GM12878 (cell line): ENCODE measurements around the gene GABBR2. TPM values are rescaled to one million over a fixed set of nuclear protein-coding genes. Genes with fewer than 3 reads are reported as not detected.

ENCODE experiments used
- ATAC-seq: fragments of 200-7000 bp; cut with Tn5 transposase; 3 replicates; pipeline ENCODE4 v1.9.1; 2020; ENCODE audit warnings: mild to moderate bottlenecking, moderate library complexity
- BruUV-seq: library from RNA; stranded (reverse); fragments of 400-500 nt; replicated peaks from 2 replicates; lab custom pipeline; 2021; lab: Mats Ljungman, UMichigan
- CTCF ChIA-PET: fragments of 300-600 bp; sonication (Branson Sonifier 250); formaldehyde crosslinking; extraction: SDS; loops from one replicate; lab custom pipeline; 2021; ENCODE audit warnings: inconsistent platforms; lab: Yijun Ruan, JAX
- POLR2A ChIA-PET: fragments of 350-600 bp; formaldehyde crosslinking; extraction: SDS; loops from one replicate; lab custom pipeline; 2021; ENCODE audit warnings: inconsistent platforms; lab: Charles Lee
- RAD21 ChIA-PET: fragments of 300-600 bp; sonication (Branson Sonifier 250); formaldehyde crosslinking; loops from one replicate; lab custom pipeline; 2023; ENCODE audit warnings: antibody characterized with exemption; ENCODE audit not compliant: unreplicated experiment; lab: Charles Lee
- SMC1A ChIA-PET: fragments of 300-600 bp; sonication (Branson Sonifier 250); formaldehyde crosslinking; loops from one replicate; lab custom pipeline; 2023; ENCODE audit not compliant: unreplicated experiment, uncharacterized antibody; lab: Charles Lee
- DNase-seq: peaks from one replicate; pipeline ENCODE4 v3.0.0-alpha.2; 2011; ENCODE audit warnings: low read depth, low spot score
- FAIRE-seq: peaks from 3 replicates; lab custom pipeline; 2011; peaks lifted over from hg19 to GRCh38; lab: Jason Lieb, UNC
- H2AFZ ChIP-seq: 2 replicates; pipeline ENCODE4 v1.6.0; 2011; ENCODE audit warnings: low read depth, low read length, control low read depth; ENCODE audit not compliant: control insufficient read depth
- H3K27ac ChIP-seq: 2 replicates; pipeline ENCODE4 v1.5.1; 2011; ENCODE audit warnings: control low read depth; ENCODE audit not compliant: control insufficient read depth, insufficient read depth
- H3K27me3 ChIP-seq, 2 experiments: replicated peaks in 1 of 2; 2 replicates each; pipeline versions ENCODE4 v1.6.0 to v1.6.1; 2011; ENCODE audit warnings: low read length in 1 of 2; ENCODE audit not compliant: control insufficient read depth in 2 of 2, insufficient read depth in 2 of 2
- H3K36me3 ChIP-seq, 2 experiments: 2 replicates each; pipeline ENCODE4 v1.5.1; 2011; ENCODE audit warnings: low read length in 1 of 2; ENCODE audit not compliant: control insufficient read depth in 2 of 2, insufficient read depth in 2 of 2
- H3K4me1 ChIP-seq: 2 replicates; pipeline ENCODE4 v1.6.1; 2011; ENCODE audit warnings: mild to moderate bottlenecking, low read length, moderate library complexity, mixed read lengths; ENCODE audit not compliant: control insufficient read depth, insufficient read depth
- H3K4me2 ChIP-seq: 2 replicates; pipeline ENCODE4 v1.6.0; 2011; ENCODE audit warnings: control low read depth; ENCODE audit not compliant: control insufficient read depth, insufficient read depth
- H3K4me3 ChIP-seq: fragments of 200-600 bp; sonication (generic); 2 replicates; pipeline ENCODE4 v1.5.1; 2016
- H3K79me2 ChIP-seq: 2 replicates; pipeline ENCODE4 v1.6.0; 2011; ENCODE audit warnings: low read length; ENCODE audit not compliant: control insufficient read depth, insufficient read depth
- H3K9ac ChIP-seq: 2 replicates; pipeline ENCODE4 v1.8.0; 2011; ENCODE audit warnings: low read length, control low read depth, mixed read lengths; ENCODE audit not compliant: control insufficient read depth, insufficient read depth
- H3K9me3 ChIP-seq: replicated peaks from 3 replicates; pipeline ENCODE4 v1.5.1; 2011; ENCODE audit warnings: mild to moderate bottlenecking, low read length; ENCODE audit not compliant: control insufficient read depth, insufficient read depth
- H4K20me1 ChIP-seq: 2 replicates; pipeline ENCODE4 v1.6.0; 2011; ENCODE audit not compliant: control insufficient read depth, insufficient read depth
- MTA3 ChIP-seq: IDR thresholded peaks from 2 replicates; pipeline ENCODE4 v1.6.1; 2012; ENCODE audit warnings: low read length, inconsistent platforms, borderline replicate concordance
- SMAD1 ChIP-seq: fragments of 450-650 bp; IDR thresholded peaks from 2 replicates; pipeline ENCODE4 v1.6.1; 2018; ENCODE audit warnings: mild to moderate bottlenecking, low read depth; ENCODE audit not compliant: partially characterized antibody
- WGBS: methylation state at CpG from one replicate; pipeline ENCODE4 v1.1.6; 2016; ENCODE audit warnings: low lambda C conversion rate; ENCODE audit not compliant: insufficient replicate concordance, insufficient coverage; ENCODE audit errors: missing lambda C conversion rate; 5-methylcytosine and 5-hydroxymethylcytosine counted together
- in situ Hi-C: fragments of 300-500 bp; cut with MboI; formaldehyde crosslinking; loops from 9 replicates; pipeline ENCODE4 v1.14.3; 2018; ENCODE audit warnings: mixed read lengths
- intact Hi-C: fragments of 100-400 bp; cut with micrococcal nuclease; formaldehyde crosslinking; loops from one replicate; pipeline ENCODE4 v1.14.2; 2022; ENCODE audit not compliant: unreplicated experiment
- polyA plus RNA-seq, 11 experiments: library from polyadenylated mRNA; depleted of rRNA in 4 of 11; unstranded in 6 of 11; stranded (reverse) in 5 of 11; fragments of >200 nt; fragmentation: Nextera tagmentation in 4 of 11; fragmentation: Illumina TruSeq in 1 of 11; extraction: Ambion mirVana in 4 of 11; extraction: Trizol in 1 of 11; gene quantifications; 1 replicate in 1 of 11; 2 replicates in 10 of 11; pipeline versions ENCODE4 v1.2.1 to v1.2.3, GENCODE V29; 2011 to 2016; ENCODE audit warnings: inconsistent platforms in 2 of 11, missing spikeins in 2 of 11, low read depth in 1 of 11
- total RNA-seq, 4 experiments: library from RNA; depleted of rRNA in 3 of 4; stranded (reverse); fragments of >200 nt in 3 of 4; fragmentation: Illumina TruSeq in 1 of 4; extraction: Trizol in 1 of 4; gene quantifications; 2 replicates each; pipeline versions ENCODE4 v1.2.1 to v1.2.3, GENCODE V29; 2013 to 2021
- TF ChIP-seq, protein P1 (sequence below): fragments of 450-650 bp; IDR thresholded peaks from 2 replicates; pipeline ENCODE4 v1.6.1; 2017; ENCODE audit warnings: antibody characterized with exemption, mild to moderate bottlenecking, moderate library complexity
- TF ChIP-seq, protein P2 (sequence below): fragments of 450-650 bp; IDR thresholded peaks from 2 replicates; pipeline ENCODE4 v1.6.1; 2016; ENCODE audit warnings: mild to moderate bottlenecking

Gene GABBR2
- total and polyA plus RNA-seq, 10 of the 15 experiments (the other 5 are each of a cell fraction or from before 2014, with no cell fraction given) = 0.02 to 2.2 (median 0.06) TPM; not detected in 2

DNA sequence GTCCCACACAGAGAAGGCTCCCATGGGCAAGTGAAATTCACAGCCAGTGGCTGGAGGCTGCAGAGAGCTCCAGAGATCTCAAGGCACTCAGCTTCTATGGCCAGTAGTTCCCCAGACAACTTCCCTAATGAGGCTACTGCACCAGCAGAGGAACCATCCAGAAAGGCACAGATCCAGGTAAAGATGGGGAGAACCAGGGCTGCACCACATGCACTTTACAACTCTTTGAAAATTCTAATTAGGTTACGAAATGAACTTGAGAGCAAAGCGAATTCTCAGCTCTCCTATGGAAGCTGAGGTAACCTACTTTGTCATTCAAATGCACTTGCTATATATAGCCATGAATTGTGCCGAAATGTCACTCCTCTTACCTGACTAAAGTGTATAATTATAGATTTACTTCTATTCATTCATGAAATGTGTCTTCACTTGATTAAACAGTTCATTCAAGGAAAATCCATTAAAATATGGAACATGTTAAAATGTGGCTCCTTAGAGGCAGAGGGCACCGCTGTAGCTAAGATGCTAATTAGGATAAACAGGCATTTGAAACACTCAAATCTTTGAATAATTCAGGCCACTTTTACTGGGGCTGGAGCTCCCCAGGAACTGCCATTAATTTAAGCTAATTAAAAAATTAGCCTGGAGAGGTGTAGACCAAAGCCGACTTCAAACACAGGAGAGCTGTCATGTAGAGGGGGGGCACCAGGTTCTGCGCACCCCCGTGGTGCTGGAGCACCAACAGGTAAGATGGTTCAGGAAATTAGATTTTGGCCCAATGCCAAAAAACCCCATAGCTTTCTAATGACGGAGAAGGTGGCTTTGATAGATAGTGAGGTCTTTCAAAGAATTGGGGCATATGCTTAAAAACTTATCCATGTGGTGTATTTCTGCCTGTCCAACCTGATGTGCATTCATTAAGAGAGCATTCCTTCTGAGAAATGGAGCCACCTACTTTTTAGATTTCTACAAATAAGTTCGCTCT is 204.1 kb downstream of the GABBR2 start:
- WGBS = 5% methylated on average over 9 of the region's 9 CpGs

DNA sequence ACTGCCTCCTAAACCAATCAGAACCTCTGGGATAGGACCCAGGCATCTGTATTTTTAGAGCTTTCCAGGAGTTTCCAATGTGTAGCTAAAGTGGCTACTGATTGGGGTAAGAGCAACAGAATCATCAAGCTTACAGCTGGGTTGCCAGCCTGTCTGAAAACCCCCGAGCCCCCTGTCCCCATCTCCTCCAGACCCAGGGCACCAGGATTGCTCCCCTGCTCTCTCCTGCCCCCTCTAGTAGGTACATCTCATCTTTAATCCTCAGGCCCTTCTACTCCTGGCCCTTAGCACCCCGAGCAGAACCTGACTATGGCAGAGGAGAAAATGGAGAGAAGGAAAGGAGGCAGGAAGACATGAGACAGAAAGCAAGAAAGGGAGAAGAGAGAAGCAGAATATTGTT is 204.9 kb downstream of the GABBR2 start:
- WGBS = 0% methylated on average over 2 of the region's 2 CpGs
- no peak overlapping the region for H3K4me2 ChIP-seq

More for the DNA sequence above, 204.1 kb downstream of the GABBR2 start:
- TF ChIP-seq SMAD1 = peak; percentile 53
- no peak for TF ChIP-seq MTA3
- H3K4me3 ChIP-seq = no peak overlapping the region
- no peaks in the 10 kb centered on the region for H3K36me3 ChIP-seq
- no TSS peak for BruUV-seq
- H3K9me3 ChIP-seq = no peaks in the 10 kb centered on the region
- in situ Hi-C loops = no loop called here
- POLR2A ChIA-PET = no interaction called here
- CTCF ChIA-PET = no interaction called here
- no peaks in the 10 kb centered on the region for H3K4me1 ChIP-seq
- H3K79me2 ChIP-seq = no peaks in the 10 kb centered on the region
- no peak for ATAC-seq
- no peak overlapping the region for H2AFZ ChIP-seq
- H3K9ac ChIP-seq = no peak overlapping the region
- intact Hi-C loops = no loop called here
- no peak for DNase-seq
- SMC1A ChIA-PET = interaction anchor here (0.5 kb wide), 1 partner anchor 54 kb away, joined by 3 read pairs; no protein-coding TSS in a partner anchor
- H3K27ac ChIP-seq = no peak overlapping the region
- RAD21 ChIA-PET = no interaction called here
- no peaks in the 10 kb centered on the region; a peak in 1 of 4 replicates for H3K27me3 ChIP-seq
- no peak overlapping the region for H3K4me2 ChIP-seq
- no peaks in the 10 kb centered on the region; the same call in 1 of the 2 replicates for H4K20me1 ChIP-seq
- no peak for FAIRE-seq

More for the DNA sequence above, 204.9 kb downstream of the GABBR2 start:
- Histone ChIP-seq H3K27ac (no peak overlapping the region), H2AFZ (no peak overlapping the region), H3K9me3 (no peaks in the 10 kb centered on the region), H3K4me1 (no peaks in the 10 kb centered on the region), H3K36me3 (no peaks in the 10 kb centered on the region), H4K20me1 (no peaks in the 10 kb centered on the region; the same call in 1 of the 2 replicates), H3K9ac (no peak overlapping the region), H3K4me3 (no peak overlapping the region), H3K79me2 (no peaks in the 10 kb centered on the region), H3K27me3 (no peaks in the 10 kb centered on the region; a peak in 1 of 4 replicates)
- ATAC-seq = no peak
- POLR2A ChIA-PET = no interaction called here
- SMC1A ChIA-PET = no interaction called here
- BruUV-seq = no TSS peak
- in situ Hi-C loops (no loop called here), intact Hi-C loops (no loop called here)
- RAD21 ChIA-PET = no interaction called here
- TF ChIP-seq, protein P1, sequence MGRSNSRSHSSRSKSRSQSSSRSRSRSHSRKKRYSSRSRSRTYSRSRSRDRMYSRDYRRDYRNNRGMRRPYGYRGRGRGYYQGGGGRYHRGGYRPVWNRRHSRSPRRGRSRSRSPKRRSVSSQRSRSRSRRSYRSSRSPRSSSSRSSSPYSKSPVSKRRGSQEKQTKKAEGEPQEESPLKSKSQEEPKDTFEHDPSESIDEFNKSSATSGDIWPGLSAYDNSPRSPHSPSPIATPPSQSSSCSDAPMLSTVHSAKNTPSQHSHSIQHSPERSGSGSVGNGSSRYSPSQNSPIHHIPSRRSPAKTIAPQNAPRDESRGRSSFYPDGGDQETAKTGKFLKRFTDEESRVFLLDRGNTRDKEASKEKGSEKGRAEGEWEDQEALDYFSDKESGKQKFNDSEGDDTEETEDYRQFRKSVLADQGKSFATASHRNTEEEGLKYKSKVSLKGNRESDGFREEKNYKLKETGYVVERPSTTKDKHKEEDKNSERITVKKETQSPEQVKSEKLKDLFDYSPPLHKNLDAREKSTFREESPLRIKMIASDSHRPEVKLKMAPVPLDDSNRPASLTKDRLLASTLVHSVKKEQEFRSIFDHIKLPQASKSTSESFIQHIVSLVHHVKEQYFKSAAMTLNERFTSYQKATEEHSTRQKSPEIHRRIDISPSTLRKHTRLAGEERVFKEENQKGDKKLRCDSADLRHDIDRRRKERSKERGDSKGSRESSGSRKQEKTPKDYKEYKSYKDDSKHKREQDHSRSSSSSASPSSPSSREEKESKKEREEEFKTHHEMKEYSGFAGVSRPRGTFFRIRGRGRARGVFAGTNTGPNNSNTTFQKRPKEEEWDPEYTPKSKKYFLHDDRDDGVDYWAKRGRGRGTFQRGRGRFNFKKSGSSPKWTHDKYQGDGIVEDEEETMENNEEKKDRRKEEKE = no peak
- TF ChIP-seq, protein P2, sequence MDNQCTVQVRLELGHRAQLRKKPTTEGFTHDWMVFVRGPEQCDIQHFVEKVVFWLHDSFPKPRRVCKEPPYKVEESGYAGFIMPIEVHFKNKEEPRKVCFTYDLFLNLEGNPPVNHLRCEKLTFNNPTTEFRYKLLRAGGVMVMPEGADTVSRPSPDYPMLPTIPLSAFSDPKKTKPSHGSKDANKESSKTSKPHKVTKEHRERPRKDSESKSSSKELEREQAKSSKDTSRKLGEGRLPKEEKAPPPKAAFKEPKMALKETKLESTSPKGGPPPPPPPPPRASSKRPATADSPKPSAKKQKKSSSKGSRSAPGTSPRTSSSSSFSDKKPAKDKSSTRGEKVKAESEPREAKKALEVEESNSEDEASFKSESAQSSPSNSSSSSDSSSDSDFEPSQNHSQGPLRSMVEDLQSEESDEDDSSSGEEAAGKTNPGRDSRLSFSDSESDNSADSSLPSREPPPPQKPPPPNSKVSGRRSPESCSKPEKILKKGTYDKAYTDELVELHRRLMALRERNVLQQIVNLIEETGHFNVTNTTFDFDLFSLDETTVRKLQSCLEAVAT = no peak
- DNase-seq = no peak
- CTCF ChIA-PET = no interaction called here
- no peak for FAIRE-seq
